ENCODE data around the gene STAT1. TPM values are rescaled to one million over a fixed set of nuclear protein-coding genes. Genes with fewer than 3 reads are reported as not detected.

STAT1 gene
- total RNA-seq, 1 donor from 2014 or later: 264 TPM

- no peak for TF ChIP-seq CTCF (IDR thresholded peaks at IDR 0.05; ENCODE audit: unreplicated experiment)
- Mint-ChIP-seq H3K4me3 (ENCODE audit: low read depth) (no peak overlapping the region), H3K9me3 (ENCODE audit: low read depth) (no peaks in the 10 kb centered on the region), H3K27ac (no peak overlapping the region), H3K4me1 (ENCODE audit: low read depth) (peaks cover 12% of the 10 kb centered on the region), H3K27me3 (no peaks in the 10 kb centered on the region), H3K36me3 (ENCODE audit: insufficient read depth) (peaks cover 7% of the 10 kb centered on the region)
- no peak for DNase-seq (ENCODE audit: low spot score, unreplicated experiment)
Observed at GRCh38 chr2:191023235-191023679, 9.3 kb upstream of the STAT1 start.

- peak; percentile 3 for TF ChIP-seq CTCF (IDR thresholded peaks at IDR 0.05; ENCODE audit: unreplicated experiment)
- no peak overlapping the region for H3K27ac Mint-ChIP-seq
- no peak for DNase-seq (ENCODE audit: low spot score, unreplicated experiment)
- no peaks in the 10 kb centered on the region for H3K9me3 Mint-ChIP-seq (ENCODE audit: low read depth)
- no peak overlapping the region for H3K4me3 Mint-ChIP-seq (ENCODE audit: low read depth)
- H3K4me1 Mint-ChIP-seq (ENCODE audit: low read depth): peaks cover 9% of the 10 kb centered on the region
- no peaks in the 10 kb centered on the region for H3K27me3 Mint-ChIP-seq
- H3K36me3 Mint-ChIP-seq (ENCODE audit: insufficient read depth): peaks cover under 1% of the 10 kb centered on the region
Observed at GRCh38 chr2:191020742-191021381, 6.9 kb upstream of the STAT1 start.

- Mint-ChIP-seq H3K27ac (peak overlapping the region; percentile 85), H3K9me3 (ENCODE audit: low read depth) (no peaks in the 10 kb centered on the region), H3K36me3 (ENCODE audit: insufficient read depth) (no peaks in the 10 kb centered on the region), H3K4me3 (ENCODE audit: low read depth) (no peak overlapping the region), H3K27me3 (no peaks in the 10 kb centered on the region), H3K4me1 (ENCODE audit: low read depth) (peaks cover 9% of the 10 kb centered on the region)
- peak; percentile 8 for TF ChIP-seq CTCF (IDR thresholded peaks at IDR 0.05; ENCODE audit: unreplicated experiment)
- DNase-seq (ENCODE audit: low spot score, unreplicated experiment): peak; percentile 90
Observed at GRCh38 chr2:191020221-191020741, 6.3 kb upstream of the STAT1 start.

GRCh38 chr2:191019376-191019775 is 5.4 kb upstream of the STAT1 start:
- no peaks in the 10 kb centered on the region for H3K27me3 Mint-ChIP-seq
- no peaks in the 10 kb centered on the region for H3K36me3 Mint-ChIP-seq (ENCODE audit: insufficient read depth)
- no peak for DNase-seq (ENCODE audit: low spot score, unreplicated experiment)
- no peak overlapping the region for H3K4me3 Mint-ChIP-seq (ENCODE audit: low read depth)
- no peaks in the 10 kb centered on the region for H3K9me3 Mint-ChIP-seq (ENCODE audit: low read depth)
- no peak overlapping the region for H3K27ac Mint-ChIP-seq
- no peak for TF ChIP-seq CTCF (IDR thresholded peaks at IDR 0.05; ENCODE audit: unreplicated experiment)
- H3K4me1 Mint-ChIP-seq (ENCODE audit: low read depth): peaks cover 9% of the 10 kb centered on the region

GRCh38 chr2:191018643-191019119 is 4.7 kb upstream of the STAT1 start:
- DNase-seq (ENCODE audit: low spot score, unreplicated experiment): no peak
- no peak for TF ChIP-seq CTCF (IDR thresholded peaks at IDR 0.05; ENCODE audit: unreplicated experiment)
- peaks cover 9% of the 10 kb centered on the region for H3K4me1 Mint-ChIP-seq (ENCODE audit: low read depth)
- H3K36me3 Mint-ChIP-seq (ENCODE audit: insufficient read depth): no peaks in the 10 kb centered on the region
- H3K4me3 Mint-ChIP-seq (ENCODE audit: low read depth): no peak overlapping the region
- H3K27me3 Mint-ChIP-seq: no peaks in the 10 kb centered on the region
- H3K27ac Mint-ChIP-seq: no peak overlapping the region
- no peaks in the 10 kb centered on the region for H3K9me3 Mint-ChIP-seq (ENCODE audit: low read depth)
